Hepatocyte (in vitro differentiated cells): ENCODE data around the gene RGS3. TPM values are rescaled to one million over a fixed set of nuclear protein-coding genes. Genes with fewer than 3 reads are reported as not detected.

Source experiments
- DNase-seq: peaks from one replicate; pipeline ENCODE4 v3.0.0-alpha.2; 2016; ENCODE audit warnings: low spot score
- H2AFZ ChIP-seq: fragments of 200-600 bp; sonication (generic); 2 replicates; pipeline ENCODE4 v1.6.0; 2016; ENCODE audit warnings: antibody characterized with exemption, mild to moderate bottlenecking
- H3K27ac ChIP-seq: fragments of 200-600 bp; sonication (generic); 2 replicates; pipeline ENCODE4 v1.5.1; 2016; ENCODE audit warnings: mild to moderate bottlenecking
- H3K27me3 ChIP-seq: fragments of 200-600 bp; sonication (generic); 2 replicates; pipeline ENCODE4 v1.6.1; 2016
- H3K36me3 ChIP-seq: fragments of 200-600 bp; sonication (generic); replicated peaks from 2 replicates; pipeline ENCODE4 v1.5.1; 2016; ENCODE audit warnings: low read depth; ENCODE audit not compliant: insufficient read depth
- H3K4me1 ChIP-seq: fragments of 200-600 bp; sonication (generic); 2 replicates; pipeline ENCODE4 v1.5.1; 2016; ENCODE audit warnings: mild to moderate bottlenecking, moderate library complexity; ENCODE audit not compliant: insufficient read depth
- H3K4me2 ChIP-seq: fragments of 200-600 bp; sonication (generic); 2 replicates; pipeline ENCODE4 v1.6.0; 2016
- H3K4me3 ChIP-seq: fragments of 200-600 bp; sonication (generic); 2 replicates; pipeline ENCODE4 v1.5.1; 2016; ENCODE audit warnings: mild to moderate bottlenecking
- H3K79me2 ChIP-seq: fragments of 200-600 bp; sonication (generic); 2 replicates; pipeline ENCODE4 v1.6.0; 2017; ENCODE audit warnings: mild to moderate bottlenecking
- H3K9me2 ChIP-seq: fragments of 200-600 bp; sonication (generic); replicated peaks from 2 replicates; pipeline ENCODE4 v1.6.0; 2017; ENCODE audit warnings: mild to moderate bottlenecking; ENCODE audit not compliant: insufficient read depth
- H3K9me3 ChIP-seq: fragments of 200-600 bp; sonication (generic); 2 replicates; pipeline ENCODE4 v1.5.1; 2016; ENCODE audit warnings: low read depth, mild to moderate bottlenecking
- H4K20me1 ChIP-seq: fragments of 200-600 bp; sonication (generic); 2 replicates; pipeline ENCODE4 v1.6.0; 2016; ENCODE audit warnings: mild to moderate bottlenecking; ENCODE audit not compliant: insufficient read depth, poor library complexity, severe bottlenecking
- CTCF ChIP-seq: fragments of 200-600 bp; sonication (generic); IDR thresholded peaks from 2 replicates; pipeline ENCODE4 v1.5.1; 2016; ENCODE audit warnings: antibody characterized with exemption, mild to moderate bottlenecking; ENCODE audit not compliant: poor library complexity
- EZH2 ChIP-seq: fragments of 200-600 bp; sonication (generic); IDR thresholded peaks from 2 replicates; pipeline ENCODE4 v1.6.1; 2016; ENCODE audit warnings: antibody characterized with exemption, mild to moderate bottlenecking, borderline replicate concordance
- EZH2phosphoT487 ChIP-seq: fragments of 200-600 bp; sonication (generic); IDR thresholded peaks from one replicate; pipeline ENCODE4 v1.6.1; 2018; ENCODE audit warnings: antibody characterized with exemption, mild to moderate bottlenecking, low read depth, moderate library complexity; ENCODE audit not compliant: unreplicated experiment, severe bottlenecking
- WGBS: methylation state at CpG from one replicate; pipeline ENCODE4 v1.1.6; 2016; ENCODE audit warnings: low lambda C conversion rate; ENCODE audit errors: missing lambda C conversion rate; 5-methylcytosine and 5-hydroxymethylcytosine counted together
- polyA plus RNA-seq: library from polyadenylated mRNA; unstranded; fragments of >200 nt; fragmentation: Nextera tagmentation; extraction: Ambion mirVana; gene quantifications from 2 replicates; pipeline ENCODE4 v1.2.1, GENCODE V29; 2016
- total RNA-seq: library from RNA; depleted of rRNA; stranded (reverse); fragments of >200 nt; gene quantifications from 2 replicates; pipeline ENCODE4 v1.2.3, GENCODE V29; 2014

Gene RGS3
- total and polyA plus RNA-seq, 2 experiments from 2014 or later: 48.0 to 62.7 TPM

DNA sequence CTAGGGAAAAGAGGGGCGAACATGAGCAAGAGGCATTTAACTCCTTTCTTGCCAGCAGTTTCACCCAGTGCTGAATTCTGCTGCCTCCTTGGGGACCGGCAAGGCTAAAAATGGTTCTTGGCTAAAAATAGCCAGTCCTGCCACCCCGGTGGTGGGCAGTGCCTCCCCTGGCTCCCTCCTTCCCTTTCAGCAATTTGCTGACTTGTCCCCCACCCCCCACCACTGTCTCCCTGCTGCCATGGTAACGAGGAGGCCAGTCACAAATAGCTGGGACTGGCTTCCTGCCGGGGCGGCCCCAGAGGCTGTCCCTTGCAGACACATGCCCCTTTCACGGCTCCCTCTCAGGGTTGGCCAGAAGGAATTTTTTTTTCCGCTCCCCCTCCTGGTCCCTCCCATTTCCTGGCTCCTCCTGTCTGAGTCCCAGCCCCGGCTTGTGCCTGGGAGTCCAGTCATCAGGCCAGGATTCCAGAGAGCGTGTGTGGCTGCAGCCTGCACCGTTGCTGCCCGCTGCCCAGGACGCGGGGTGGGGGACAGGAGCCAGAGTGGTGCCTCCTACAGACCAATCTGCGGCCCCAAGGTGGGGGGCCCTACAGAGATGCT, 130.3 kb downstream of the RGS3 start:
- peak overlapping the region; percentile 52 for H3K27ac ChIP-seq
- H3K4me2 ChIP-seq: peak overlapping the region; percentile 81
- H3K79me2 ChIP-seq: peaks cover 27% of the 10 kb centered on the region
- WGBS: 2% methylated on average over 15 of the region's 15 CpGs
- H3K27me3 ChIP-seq: no peaks in the 10 kb centered on the region
- peak; percentile 97 for DNase-seq
- no peaks in the 10 kb centered on the region for H4K20me1 ChIP-seq
- H3K4me1 ChIP-seq: peaks cover 4% of the 10 kb centered on the region
- TF ChIP-seq EZH2phosphoT487 (no peak), CTCF (no peak), EZH2 (no peak)
- H2AFZ ChIP-seq: no peak overlapping the region
- no peaks in the 10 kb centered on the region for H3K36me3 ChIP-seq
- no peaks in the 10 kb centered on the region for H3K9me3 ChIP-seq
- H3K4me3 ChIP-seq: peak overlapping the region; percentile 30
- H3K9me2 ChIP-seq: no peaks in the 10 kb centered on the region

DNA sequence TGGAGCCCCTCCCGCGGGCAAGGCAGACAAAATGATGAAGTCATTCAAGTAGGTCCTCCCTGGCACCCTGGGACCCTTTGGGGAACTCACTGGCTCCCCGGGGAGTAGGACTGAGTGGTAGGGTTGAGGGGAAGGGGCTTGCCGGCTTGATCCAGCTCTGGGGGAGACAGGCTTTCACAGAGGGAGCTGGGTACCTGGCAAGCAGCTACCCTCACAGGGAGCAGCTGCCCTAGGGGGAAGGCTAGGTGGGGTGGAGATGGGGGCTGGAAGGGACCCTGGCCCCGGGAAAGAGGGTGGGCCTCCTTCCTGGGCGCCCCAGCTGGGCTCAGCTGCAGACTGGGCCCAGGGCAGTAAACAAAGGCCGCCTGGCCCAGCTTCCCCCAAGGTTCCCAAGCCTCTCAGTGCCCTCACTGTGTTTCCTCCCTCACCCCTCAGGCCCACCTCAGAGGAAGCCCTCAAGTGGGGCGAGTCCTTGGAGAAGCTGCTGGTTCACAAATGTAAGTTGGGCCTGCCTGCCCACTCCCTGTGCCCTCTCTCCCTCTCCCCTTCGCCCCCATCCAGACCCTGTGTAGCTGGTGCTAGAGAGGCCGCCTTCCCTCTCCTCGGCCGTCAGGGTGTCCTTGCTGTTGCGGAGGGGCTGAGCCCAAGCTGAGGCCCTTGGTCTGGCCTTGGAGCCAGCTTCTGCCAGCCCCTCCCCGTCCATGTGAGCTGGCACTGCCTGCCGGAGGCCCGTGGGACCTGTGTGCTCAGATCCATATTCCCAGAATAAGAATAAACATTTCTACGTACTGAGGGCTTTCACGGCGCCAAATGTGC, 131.2 kb downstream of the RGS3 start:
- H3K4me3 ChIP-seq: peak overlapping the region; percentile 30
- no peaks in the 10 kb centered on the region for H3K9me3 ChIP-seq
- peaks cover 11% of the 10 kb centered on the region for H3K4me1 ChIP-seq
- no peaks in the 10 kb centered on the region for H3K36me3 ChIP-seq
- 49% methylated on average over 16 of the region's 19 CpGs for WGBS
- H3K79me2 ChIP-seq: peaks cover 27% of the 10 kb centered on the region
- no peak overlapping the region for H2AFZ ChIP-seq
- TF ChIP-seq EZH2phosphoT487: no peak
- no peak for TF ChIP-seq CTCF
- TF ChIP-seq EZH2: no peak
- H3K9me2 ChIP-seq: no peaks in the 10 kb centered on the region
- H3K27ac ChIP-seq: peak overlapping the region; percentile 52
- H3K4me2 ChIP-seq: peak overlapping the region; percentile 81
- H3K27me3 ChIP-seq: no peaks in the 10 kb centered on the region
- H4K20me1 ChIP-seq: no peaks in the 10 kb centered on the region
- no peak for DNase-seq

- H4K20me1 ChIP-seq: no peaks in the 10 kb centered on the region
- H3K9me2 ChIP-seq: no peaks in the 10 kb centered on the region
- peaks cover 27% of the 10 kb centered on the region for H3K79me2 ChIP-seq
- no peak overlapping the region for H3K4me3 ChIP-seq
- peaks cover 18% of the 10 kb centered on the region for H3K4me1 ChIP-seq
- no peaks in the 10 kb centered on the region for H3K36me3 ChIP-seq
- H2AFZ ChIP-seq: no peak overlapping the region
- H3K27me3 ChIP-seq: no peaks in the 10 kb centered on the region
- DNase-seq: no peak
- no peak overlapping the region for H3K27ac ChIP-seq
- WGBS: 98% methylated on average over 26 of the region's 27 CpGs
- no peaks in the 10 kb centered on the region for H3K9me3 ChIP-seq
- H3K4me2 ChIP-seq: no peak overlapping the region
- TF ChIP-seq EZH2phosphoT487: no peak
- TF ChIP-seq EZH2: no peak
- no peak for TF ChIP-seq CTCF
Observed at GRCh38 chr9:113596616-113597320, 133.2 kb downstream of the RGS3 start.
